Posterior cingulate gyrus (tissue), 11 donors: ENCODE results near the gene CRELD1.

Source experiments
- DNase-seq, 10 donors: peaks; one replicate each; pipeline versions ENCODE4 v3.0.0 to v3.0.0-alpha.2; 2020 to 2021; ENCODE audit warnings: mixed read lengths in 3 of 10
- intact Hi-C: fragments of 100-400 bp; cut with DNase I; formaldehyde crosslinking; loops from one replicate; pipeline ENCODE4 v1.15.1; 2023

Gene CRELD1

GRCh38 chr3:9902372-9903237 is 31.0 kb upstream of the CRELD1 start, which contains the start of gene IL17RE:
Gene IL17RE, plus strand, starts transcription at chr3:9902848. Its CDS starts 85 bp downstream, at chr3:9902933.
- intact Hi-C loops = no loop called here
- no peak for DNase-seq

GRCh38 chr3:9903238-9903624 is 30.4 kb upstream of the CRELD1 start:
- intact Hi-C loops = no loop called here
- no peak for DNase-seq

- intact Hi-C loops = no loop called here
- DNase-seq = no peak
Observed at GRCh38 chr3:9903904-9904303, 29.7 kb upstream of the CRELD1 start.

- intact Hi-C loops = no loop called here
Observed at GRCh38 chr3:9906480-9906879, 27.2 kb upstream of the CRELD1 start.

GRCh38 chr3:9908286-9908685 is 25.3 kb upstream of the CRELD1 start:
- intact Hi-C loops = no loop called here
- DNase-seq = no peak

More at GRCh38 chr3:9906480-9906879, 27.2 kb upstream of the CRELD1 start:
- DNase-seq = no peak

GRCh38 chr3:9909221-9910013 is 24.2 kb upstream of the CRELD1 start:
- DNase-seq = no peak
- intact Hi-C loops = no loop called here

- intact Hi-C loops = no loop called here
Observed at GRCh38 chr3:9911863-9912262, 21.8 kb upstream of the CRELD1 start.

GRCh38 chr3:9912294-9912935 is 21.2 kb upstream of the CRELD1 start:
- DNase-seq = no peak
- intact Hi-C loops = no loop called here

More at GRCh38 chr3:9911863-9912262, 21.8 kb upstream of the CRELD1 start:
- DNase-seq = no peak

GRCh38 chr3:9913601-9914000 is 20.0 kb upstream of the CRELD1 start:
- DNase-seq = no peak
- intact Hi-C loops = no loop called here

GRCh38 chr3:9914011-9914410 is 19.6 kb upstream of the CRELD1 start:
- intact Hi-C loops = no loop called here
- DNase-seq = no peak

- no peak for DNase-seq
- intact Hi-C loops = no loop called here
Observed at GRCh38 chr3:9914559-9915253, 18.9 kb upstream of the CRELD1 start.

- DNase-seq = peak; percentile 53 to 96 (median 72)
- intact Hi-C loops = no loop called here
Observed at GRCh38 chr3:9915254-9916141, 18.1 kb upstream of the CRELD1 start.

- DNase-seq = no peak
- intact Hi-C loops = no loop called here
Observed at GRCh38 chr3:9916346-9916733, 17.3 kb upstream of the CRELD1 start.

GRCh38 chr3:9916734-9917680 is 16.6 kb upstream of the CRELD1 start, which contains the start of gene IL17RC:
Gene IL17RC, plus strand, starts transcription at chr3:9917098. Its CDS starts 218 bp downstream, at chr3:9917316.
- DNase-seq = peak; percentile 52 to 96 (median 78)
- intact Hi-C loops = no loop called here

GRCh38 chr3:9917820-9918219 is 15.8 kb upstream of the CRELD1 start:
- intact Hi-C loops = no loop called here
- peak in 1 of 10 donors; percentile 70 for DNase-seq

- intact Hi-C loops = no loop called here
- DNase-seq = peak in 1 of 10 donors; percentile 62
Observed at GRCh38 chr3:9918261-9919038, 15.2 kb upstream of the CRELD1 start.

- peak in 1 of 10 donors; percentile 81 for DNase-seq
- intact Hi-C loops = no loop called here
Observed at GRCh38 chr3:9928158-9928557, 5.5 kb upstream of the CRELD1 start.
